ENCODE data around the gene ZFPM1.

- TF ChIP-seq POLR2A (IDR thresholded peaks at IDR 0.05) = no peak
- TF ChIP-seq CTCF (IDR thresholded peaks at IDR 0.05) = no peak
- TF ChIP-seq POLR2AphosphoS5 (IDR thresholded peaks at IDR 0.05) = no peak
- no peak for TF ChIP-seq EP300 (IDR thresholded peaks at IDR 0.05)
Observed at GRCh38 chr16:88456356-88457292, 3.5 kb downstream of the ZFPM1 start.
